ENCODE data around the gene TEAD4.

TEAD4 gene

GRCh38 chr12:2982361-2982760 lies 23.2 kb downstream of the TEAD4 start:
- Histone ChIP-seq H3K27me3 (ENCODE audit: insufficient read depth, low read length) (no peaks in the 10 kb centered on the region), H3K9ac (ENCODE audit: low read depth, low read length) (no peak overlapping the region), H3K4me1 (ENCODE audit: insufficient read depth, low read length) (no peaks in the 10 kb centered on the region), H3K9me3 (ENCODE audit: insufficient read depth, low read depth, low read length) (no peaks in the 10 kb centered on the region), H3K4me3 (ENCODE audit: low read length) (no peak overlapping the region), H3K27ac (ENCODE audit: low read length) (no peak overlapping the region), H3K36me3 (ENCODE audit: insufficient read depth, low read depth, low read length) (peaks cover 37% of the 10 kb centered on the region)

GRCh38 chr12:2984249-2984648 lies 25.1 kb downstream of the TEAD4 start:
- H3K36me3 ChIP-seq (ENCODE audit: insufficient read depth, low read depth, low read length): peaks cover 27% of the 10 kb centered on the region
- no peak overlapping the region for H3K9ac ChIP-seq (ENCODE audit: low read depth, low read length)
- H3K9me3 ChIP-seq (ENCODE audit: insufficient read depth, low read depth, low read length): peaks cover 6% of the 10 kb centered on the region; the same call in 1 of the 2 replicates

GRCh38 chr12:2984698-2985097 lies 25.5 kb downstream of the TEAD4 start:
- no peak overlapping the region for H3K4me3 ChIP-seq (ENCODE audit: low read length)
- H3K36me3 ChIP-seq (ENCODE audit: insufficient read depth, low read depth, low read length): peaks cover 24% of the 10 kb centered on the region
- no peak overlapping the region for H3K27ac ChIP-seq (ENCODE audit: low read length)

More at GRCh38 chr12:2984249-2984648, 25.1 kb downstream of the TEAD4 start:
- no peak overlapping the region for H3K4me3 ChIP-seq (ENCODE audit: low read length)
- H3K27ac ChIP-seq (ENCODE audit: low read length): no peak overlapping the region
- no peaks in the 10 kb centered on the region for H3K27me3 ChIP-seq (ENCODE audit: insufficient read depth, low read length)
- no peaks in the 10 kb centered on the region for H3K4me1 ChIP-seq (ENCODE audit: insufficient read depth, low read length)

GRCh38 chr12:2986876-2987275 lies 27.7 kb downstream of the TEAD4 start:
- Histone ChIP-seq H3K4me3 (ENCODE audit: low read length) (no peak overlapping the region), H3K36me3 (ENCODE audit: insufficient read depth, low read depth, low read length) (peaks cover 21% of the 10 kb centered on the region)

More at GRCh38 chr12:2984698-2985097, 25.5 kb downstream of the TEAD4 start:
- Histone ChIP-seq H3K9me3 (ENCODE audit: insufficient read depth, low read depth, low read length) (peaks cover 9% of the 10 kb centered on the region; the same call in 1 of the 2 replicates), H3K27me3 (ENCODE audit: insufficient read depth, low read length) (no peaks in the 10 kb centered on the region), H3K4me1 (ENCODE audit: insufficient read depth, low read length) (no peaks in the 10 kb centered on the region), H3K9ac (ENCODE audit: low read depth, low read length) (no peak overlapping the region)

GRCh38 chr12:2988494-2988893 lies 29.3 kb downstream of the TEAD4 start:
- no peak overlapping the region for H3K27ac ChIP-seq (ENCODE audit: low read length)
- H3K9ac ChIP-seq (ENCODE audit: low read depth, low read length): no peak overlapping the region
- no peaks in the 10 kb centered on the region for H3K4me1 ChIP-seq (ENCODE audit: insufficient read depth, low read length)
- H3K4me3 ChIP-seq (ENCODE audit: low read length): no peak overlapping the region
- peaks cover 11% of the 10 kb centered on the region; the same call in 1 of the 2 replicates for H3K9me3 ChIP-seq (ENCODE audit: insufficient read depth, low read depth, low read length)
- peaks cover 20% of the 10 kb centered on the region for H3K36me3 ChIP-seq (ENCODE audit: insufficient read depth, low read depth, low read length)
- H3K27me3 ChIP-seq (ENCODE audit: insufficient read depth, low read length): no peaks in the 10 kb centered on the region

More at GRCh38 chr12:2986876-2987275, 27.7 kb downstream of the TEAD4 start:
- Histone ChIP-seq H3K27me3 (ENCODE audit: insufficient read depth, low read length) (no peaks in the 10 kb centered on the region), H3K9me3 (ENCODE audit: insufficient read depth, low read depth, low read length) (peaks cover 11% of the 10 kb centered on the region; the same call in 1 of the 2 replicates), H3K27ac (ENCODE audit: low read length) (no peak overlapping the region), H3K9ac (ENCODE audit: low read depth, low read length) (no peak overlapping the region), H3K4me1 (ENCODE audit: insufficient read depth, low read length) (no peaks in the 10 kb centered on the region)

- Histone ChIP-seq H3K9ac (ENCODE audit: low read depth, low read length) (no peak overlapping the region), H3K4me1 (ENCODE audit: insufficient read depth, low read length) (no peaks in the 10 kb centered on the region), H3K9me3 (ENCODE audit: insufficient read depth, low read depth, low read length) (peaks cover 11% of the 10 kb centered on the region; the same call in 1 of the 2 replicates), H3K27me3 (ENCODE audit: insufficient read depth, low read length) (no peaks in the 10 kb centered on the region), H3K36me3 (ENCODE audit: insufficient read depth, low read depth, low read length) (peaks cover 36% of the 10 kb centered on the region), H3K27ac (ENCODE audit: low read length) (no peak overlapping the region), H3K4me3 (ENCODE audit: low read length) (no peak overlapping the region)
Measured at GRCh38 chr12:2992724-2993123, 33.5 kb downstream of the TEAD4 start.

GRCh38 chr12:2997989-2998670 lies 38.9 kb downstream of the TEAD4 start:
- no peak overlapping the region for H3K27ac ChIP-seq (ENCODE audit: low read length)

GRCh38 chr12:2998789-2999264 lies 39.6 kb downstream of the TEAD4 start:
- H3K27me3 ChIP-seq (ENCODE audit: insufficient read depth, low read length): no peaks in the 10 kb centered on the region

More at GRCh38 chr12:2997989-2998670, 38.9 kb downstream of the TEAD4 start:
- Histone ChIP-seq H3K9ac (ENCODE audit: low read depth, low read length) (peak overlapping the region; percentile 1; the same call in 1 of the 2 replicates), H3K36me3 (ENCODE audit: insufficient read depth, low read depth, low read length) (peaks cover 50% of the 10 kb centered on the region), H3K4me1 (ENCODE audit: insufficient read depth, low read length) (peaks cover 17% of the 10 kb centered on the region; the same call in 1 of the 2 replicates), H3K9me3 (ENCODE audit: insufficient read depth, low read depth, low read length) (no peaks in the 10 kb centered on the region), H3K27me3 (ENCODE audit: insufficient read depth, low read length) (no peaks in the 10 kb centered on the region), H3K4me3 (ENCODE audit: low read length) (peak overlapping the region; percentile 8; the same call in 1 of the 2 replicates)

GRCh38 chr12:2999265-2999841 lies 40.2 kb downstream of the TEAD4 start:
- Histone ChIP-seq H3K4me1 (ENCODE audit: insufficient read depth, low read length) (peaks cover 17% of the 10 kb centered on the region; the same call in 1 of the 2 replicates), H3K36me3 (ENCODE audit: insufficient read depth, low read depth, low read length) (peaks cover 53% of the 10 kb centered on the region), H3K27ac (ENCODE audit: low read length) (no peak overlapping the region), H3K4me3 (ENCODE audit: low read length) (peak overlapping the region; percentile 8; the same call in 1 of the 2 replicates), H3K27me3 (ENCODE audit: insufficient read depth, low read length) (no peaks in the 10 kb centered on the region), H3K9me3 (ENCODE audit: insufficient read depth, low read depth, low read length) (no peaks in the 10 kb centered on the region), H3K9ac (ENCODE audit: low read depth, low read length) (peak overlapping the region; percentile 2; the same call in 1 of the 2 replicates)

More at GRCh38 chr12:2998789-2999264, 39.6 kb downstream of the TEAD4 start:
- Histone ChIP-seq H3K36me3 (ENCODE audit: insufficient read depth, low read depth, low read length) (peaks cover 49% of the 10 kb centered on the region), H3K9ac (ENCODE audit: low read depth, low read length) (peak overlapping the region; percentile 1; the same call in 1 of the 2 replicates), H3K9me3 (ENCODE audit: insufficient read depth, low read depth, low read length) (no peaks in the 10 kb centered on the region), H3K4me1 (ENCODE audit: insufficient read depth, low read length) (peaks cover 17% of the 10 kb centered on the region; the same call in 1 of the 2 replicates), H3K27ac (ENCODE audit: low read length) (no peak overlapping the region), H3K4me3 (ENCODE audit: low read length) (peak overlapping the region; percentile 8; the same call in 1 of the 2 replicates)

- Histone ChIP-seq H3K9ac (ENCODE audit: low read depth, low read length) (no peak overlapping the region), H3K27ac (ENCODE audit: low read length) (no peak overlapping the region), H3K4me1 (ENCODE audit: insufficient read depth, low read length) (peaks cover 17% of the 10 kb centered on the region; the same call in 1 of the 2 replicates), H3K27me3 (ENCODE audit: insufficient read depth, low read length) (no peaks in the 10 kb centered on the region), H3K9me3 (ENCODE audit: insufficient read depth, low read depth, low read length) (no peaks in the 10 kb centered on the region), H3K36me3 (ENCODE audit: insufficient read depth, low read depth, low read length) (peaks cover 50% of the 10 kb centered on the region), H3K4me3 (ENCODE audit: low read length) (no peak overlapping the region)
Measured at GRCh38 chr12:3000548-3001275, 41.5 kb downstream of the TEAD4 start.

- Histone ChIP-seq H3K4me3 (ENCODE audit: low read length) (no peak overlapping the region), H3K9ac (ENCODE audit: low read depth, low read length) (no peak overlapping the region), H3K9me3 (ENCODE audit: insufficient read depth, low read depth, low read length) (no peaks in the 10 kb centered on the region), H3K36me3 (ENCODE audit: insufficient read depth, low read depth, low read length) (peaks cover 47% of the 10 kb centered on the region), H3K4me1 (ENCODE audit: insufficient read depth, low read length) (peaks cover 17% of the 10 kb centered on the region; the same call in 1 of the 2 replicates), H3K27me3 (ENCODE audit: insufficient read depth, low read length) (no peaks in the 10 kb centered on the region), H3K27ac (ENCODE audit: low read length) (no peak overlapping the region)
Measured at GRCh38 chr12:3002646-3003045, 43.4 kb downstream of the TEAD4 start.
